HG03558 (cell line): ENCODE results near the gene DPYD.

Experiments used
- ATAC-seq: cut with Tn5 transposase; IDR thresholded peaks from one replicate; pipeline ENCODE4 v1.9.1; 2021; ENCODE audit warnings: moderate number of reproducible peaks; ENCODE audit not compliant: unreplicated experiment; ENCODE audit errors: extremely low read depth

The DPYD gene

DNA sequence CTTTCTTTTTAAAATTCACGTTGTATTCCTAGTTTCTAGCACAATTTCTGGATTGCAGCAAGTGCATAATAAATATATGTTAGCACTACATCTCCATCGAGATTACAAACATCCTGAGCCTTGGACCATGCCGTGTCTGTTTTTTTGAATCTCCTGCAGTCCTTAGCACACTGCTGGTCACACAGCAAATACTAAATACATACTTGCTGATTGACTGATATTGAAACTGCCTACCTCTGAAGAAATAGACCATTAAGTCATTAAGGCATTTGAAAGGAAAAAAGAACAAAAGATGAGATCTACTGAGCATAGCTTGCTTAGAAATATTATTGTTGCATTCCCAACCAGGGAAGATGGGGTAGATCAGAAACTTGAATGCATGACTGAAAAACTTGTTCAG lies 830.1 kb downstream of the DPYD start:
- no peak for ATAC-seq

DNA sequence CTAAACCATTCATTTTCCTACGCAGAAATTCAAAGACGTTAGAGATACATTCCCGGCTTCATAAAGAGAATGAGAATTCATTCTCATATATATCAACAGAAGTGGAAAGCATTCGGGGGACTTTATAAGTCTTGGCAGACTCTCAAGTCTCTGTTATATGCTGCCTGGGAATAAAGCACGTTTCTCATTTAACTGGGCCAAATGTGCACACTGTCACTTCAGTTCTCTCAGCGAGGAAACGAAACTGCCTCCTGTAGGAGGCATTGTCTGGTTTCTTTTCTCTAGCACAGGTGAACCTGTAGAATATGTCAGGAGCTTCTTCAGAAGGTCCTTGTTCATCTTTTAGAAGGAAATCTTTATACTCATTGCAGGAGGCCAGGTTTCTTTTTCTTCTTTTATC lies 831.7 kb downstream of the DPYD start:
- no peak for ATAC-seq

DNA sequence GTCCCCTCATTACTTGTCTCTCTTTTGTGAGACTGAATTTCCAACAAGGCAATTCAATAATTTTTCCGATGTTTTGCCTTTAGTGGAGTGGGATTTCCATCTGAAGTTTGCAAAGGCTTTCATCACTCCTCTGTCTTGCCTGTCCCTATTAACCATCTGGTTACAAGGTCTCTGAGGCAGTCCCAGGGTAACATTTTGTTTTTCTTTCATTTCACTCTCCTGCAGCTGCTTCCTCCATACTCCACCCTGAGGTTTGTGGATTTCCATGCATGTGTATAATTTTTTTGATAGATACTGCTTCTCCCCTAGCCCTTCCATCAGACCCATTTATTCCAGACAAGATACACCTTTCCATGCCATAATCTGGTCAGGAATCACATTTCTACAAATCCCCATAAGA lies 832.4 kb downstream of the DPYD start:
- no peak for ATAC-seq

DNA sequence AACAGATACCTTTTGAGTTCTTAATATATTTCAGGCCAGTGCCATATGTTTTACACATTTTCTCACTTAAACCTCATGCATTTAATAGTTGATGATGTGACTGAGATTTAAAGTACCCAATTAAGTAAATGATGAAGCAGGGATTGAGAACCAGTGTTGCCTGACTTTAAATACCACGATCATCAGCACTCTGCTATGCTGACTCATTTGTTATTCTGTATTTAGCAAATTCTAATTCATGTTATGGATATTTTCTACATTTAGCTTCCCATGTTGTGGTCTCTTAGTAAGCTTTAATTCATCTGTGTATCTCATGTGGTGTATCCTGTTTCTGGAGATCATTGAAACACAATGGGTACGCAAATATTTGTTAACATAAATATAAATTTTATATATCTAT lies 836.3 kb downstream of the DPYD start:
- no peak for ATAC-seq

DNA sequence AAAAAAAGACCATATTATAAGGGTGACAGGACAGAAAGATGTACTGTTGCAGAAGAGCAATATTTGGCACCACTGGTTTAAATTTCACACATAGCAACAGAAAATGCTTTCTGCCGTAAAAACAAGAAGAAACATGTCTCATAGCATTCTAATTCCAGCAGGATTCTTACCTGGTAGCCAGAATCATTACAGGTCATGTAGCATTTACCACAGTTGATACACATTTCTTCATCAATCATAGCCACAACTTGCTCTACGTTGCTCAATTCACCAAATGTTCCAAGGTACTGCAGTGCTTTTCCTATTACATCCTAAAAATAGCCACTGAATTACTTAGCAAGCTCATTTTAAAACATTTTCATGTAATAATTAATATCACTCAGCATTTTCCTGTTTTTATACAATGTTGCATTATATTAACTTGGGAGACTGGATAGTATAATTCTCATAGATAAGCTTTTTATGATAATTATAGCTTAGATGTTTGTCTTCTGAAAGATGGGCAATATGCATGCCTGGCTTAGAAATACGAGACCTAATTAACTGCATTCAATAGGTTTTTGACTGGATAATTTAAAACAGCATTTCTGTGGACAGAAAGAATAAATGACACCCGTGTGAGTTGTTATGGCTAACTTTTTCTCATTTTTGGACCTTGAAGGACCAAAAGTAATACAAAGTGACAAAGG lies 838.5 kb downstream of the DPYD start:
- ATAC-seq = no peak

DNA sequence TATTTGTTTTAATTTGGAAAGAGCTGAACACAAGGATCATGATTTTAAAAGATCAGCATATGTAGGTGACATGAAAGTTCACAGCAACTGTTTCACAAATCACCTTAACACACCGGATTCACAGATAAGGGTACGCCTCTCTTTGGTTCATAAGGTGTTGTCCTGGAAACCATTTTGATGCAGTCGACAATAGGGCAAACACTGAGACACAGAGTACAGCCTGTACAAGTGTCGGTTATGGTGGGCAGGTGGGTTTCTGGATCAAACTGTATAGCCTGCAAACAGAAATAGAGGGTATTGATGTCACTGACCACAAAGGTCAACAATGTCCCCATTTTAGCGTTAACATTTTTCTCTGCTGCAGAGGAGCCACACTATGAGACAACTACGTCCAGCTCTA lies 842.0 kb downstream of the DPYD start:
- ATAC-seq = no peak

DNA sequence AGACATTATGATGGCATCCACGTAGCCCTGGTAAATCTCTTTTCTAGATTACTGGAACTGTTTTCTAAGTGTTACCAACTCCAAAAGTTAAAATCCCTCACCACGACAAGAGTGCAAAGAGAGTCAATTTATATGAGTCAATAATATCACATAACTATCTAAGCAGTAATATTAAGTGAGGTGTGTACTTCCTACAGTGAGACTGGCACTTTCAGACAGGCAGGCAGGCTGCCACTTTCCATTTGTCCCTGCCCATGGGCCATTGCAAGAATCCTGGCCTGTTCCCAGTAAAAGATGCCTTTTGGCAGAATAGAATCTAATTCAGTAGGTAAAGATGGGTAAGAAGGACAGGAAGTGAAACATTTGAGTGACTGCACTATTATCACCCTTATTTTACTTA lies 843.6 kb downstream of the DPYD start:
- no peak for ATAC-seq

DNA sequence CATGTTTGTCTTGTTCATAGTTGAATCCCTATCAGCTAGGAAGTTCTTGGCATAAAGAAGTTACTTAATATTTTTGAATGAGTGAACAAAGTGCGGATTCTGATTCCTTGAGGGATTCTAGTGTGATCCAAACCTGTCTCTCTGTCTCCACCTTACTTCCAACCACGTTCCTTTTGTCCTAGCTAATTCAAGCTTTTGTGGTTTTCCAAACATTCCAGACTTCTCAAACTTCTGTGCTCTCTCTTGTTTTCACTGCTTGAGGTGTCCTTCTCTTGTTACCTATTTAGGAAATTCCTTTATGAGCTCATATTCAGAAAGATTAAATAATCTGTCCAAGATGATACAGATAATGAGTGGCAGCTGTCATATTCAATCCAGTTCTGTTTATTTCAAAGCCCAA lies 846.1 kb downstream of the DPYD start:
- no peak for ATAC-seq

DNA sequence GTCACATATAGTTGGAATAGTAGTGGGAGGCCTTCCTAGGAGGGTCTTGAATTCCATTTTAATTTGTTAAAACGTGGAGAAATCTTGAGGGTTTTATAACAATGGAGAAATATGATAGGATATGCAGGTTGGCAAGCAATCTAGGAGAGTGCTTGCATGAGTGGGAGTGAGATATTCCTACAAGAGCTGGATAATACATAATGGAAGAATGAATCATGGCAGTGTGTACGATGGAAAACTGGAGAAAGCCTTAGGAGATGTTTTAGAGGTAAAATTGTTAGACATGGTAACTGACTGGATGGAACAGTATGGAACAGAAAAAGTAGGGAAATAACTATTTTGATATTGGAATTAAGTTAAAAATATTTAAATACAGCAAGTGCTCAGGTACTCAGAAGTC lies 846.9 kb downstream of the DPYD start:
- ATAC-seq = no peak

DNA sequence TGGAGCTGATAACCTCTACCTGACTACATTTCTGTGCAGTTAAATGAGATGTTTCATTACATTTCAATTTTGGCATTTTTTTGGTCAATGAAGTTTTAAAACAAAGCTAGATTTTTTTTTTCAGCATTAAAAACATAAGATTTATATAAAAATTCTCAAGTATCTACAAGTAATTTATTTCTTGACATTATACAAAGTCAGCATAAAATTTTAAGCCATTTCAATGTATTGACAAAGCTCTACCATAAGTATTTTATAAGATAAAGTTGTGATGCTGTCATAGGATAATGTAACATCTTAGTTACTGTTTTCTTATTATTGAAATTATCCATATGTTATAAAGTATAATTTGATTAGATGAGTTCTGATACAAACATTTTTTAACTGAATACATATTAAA lies 847.7 kb downstream of the DPYD start:
- no peak for ATAC-seq

DNA sequence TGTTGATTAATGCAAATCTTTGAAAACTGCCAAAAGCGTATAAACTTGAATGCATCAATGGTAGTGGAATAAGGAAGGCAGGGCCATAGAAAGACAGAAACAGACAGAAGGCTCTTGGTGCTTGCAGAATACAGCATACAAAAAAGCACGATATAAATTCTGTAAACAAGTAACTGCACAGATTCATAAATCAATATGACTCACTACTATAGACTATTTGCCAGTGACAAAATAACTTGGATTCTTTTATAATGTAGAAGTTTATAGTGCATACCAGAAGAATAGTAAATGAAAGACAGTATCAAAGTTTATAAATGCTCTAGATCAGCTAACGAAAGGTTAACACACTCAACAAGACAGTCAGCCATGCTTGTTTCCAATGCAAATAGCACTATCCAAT lies 849.7 kb downstream of the DPYD start:
- no peak for ATAC-seq

DNA sequence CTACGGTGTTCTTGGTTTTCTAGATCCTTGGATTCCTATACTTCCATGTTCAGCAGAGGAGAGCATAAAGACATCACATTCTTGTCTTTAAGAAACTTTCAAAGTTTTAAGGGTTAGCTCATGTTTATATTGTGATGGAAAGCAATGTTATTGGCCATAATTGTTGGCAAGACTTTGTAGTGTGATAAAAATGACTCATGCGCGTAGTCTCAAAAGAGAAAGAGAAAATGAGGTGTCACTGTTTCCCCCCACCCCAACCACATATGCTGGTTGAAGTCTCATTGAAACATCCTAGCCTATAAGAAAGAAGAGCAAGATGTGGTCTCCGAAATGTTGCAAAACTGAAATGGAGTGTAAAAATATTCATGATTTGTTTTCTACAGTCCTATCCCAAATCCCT lies 850.5 kb downstream of the DPYD start:
- ATAC-seq = no peak

DNA sequence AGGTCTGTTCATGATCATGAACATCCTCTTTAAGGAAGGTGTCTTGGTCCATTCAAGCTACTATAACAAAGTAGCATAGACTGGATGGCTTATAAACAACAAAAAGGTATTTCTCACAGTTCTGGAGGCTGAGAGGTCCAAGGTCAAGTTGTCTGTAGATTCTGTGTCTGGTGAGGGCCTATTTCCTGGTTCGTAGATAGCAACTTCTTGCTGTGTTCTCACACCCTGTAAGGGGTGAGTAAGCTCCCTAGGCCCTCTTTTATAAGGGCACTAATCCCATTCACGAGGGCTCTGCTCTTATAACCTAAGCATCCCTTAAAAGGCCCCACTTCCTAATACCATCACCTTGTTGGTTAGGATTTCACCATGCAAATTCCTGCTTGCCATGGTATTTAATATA lies 851.5 kb downstream of the DPYD start:
- ATAC-seq = no peak

DNA sequence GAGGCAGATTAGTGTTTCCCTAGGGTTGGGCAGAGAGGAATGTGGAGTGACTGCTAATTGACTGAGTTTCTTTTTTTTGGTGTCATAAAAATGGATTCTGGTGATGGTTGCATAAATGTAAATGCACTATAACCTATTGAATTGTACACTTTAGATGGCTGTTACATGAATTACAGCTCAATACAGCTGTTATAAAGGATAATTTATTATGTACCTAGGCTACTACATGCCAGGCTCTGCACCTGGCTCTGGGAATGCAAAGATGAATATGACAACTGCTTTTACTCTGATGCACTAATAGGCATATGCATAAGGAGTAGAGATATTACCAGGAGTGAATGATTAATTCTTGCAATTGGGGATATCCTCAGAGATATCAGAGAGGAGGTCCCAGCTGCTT lies 854.0 kb downstream of the DPYD start:
- no peak for ATAC-seq

DNA sequence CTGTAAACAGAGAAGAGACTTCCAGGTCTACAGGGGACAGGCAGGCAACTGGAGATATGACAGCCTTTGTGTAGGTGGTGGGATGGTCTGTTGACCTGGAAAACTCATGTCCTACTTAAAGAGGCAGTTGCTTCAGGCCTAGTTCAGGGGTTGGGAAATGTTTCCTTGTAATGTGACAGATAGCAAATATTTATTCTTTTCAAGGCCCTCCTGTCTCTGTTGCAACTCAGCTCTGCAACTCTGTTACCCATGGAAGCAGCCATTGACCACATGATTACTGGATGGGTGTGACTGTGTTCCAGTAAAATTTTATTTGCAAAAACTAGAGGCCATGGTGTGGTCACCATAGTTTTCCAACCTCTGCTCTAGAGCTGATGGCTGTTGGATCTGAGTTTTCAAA lies 857.3 kb downstream of the DPYD start:
- ATAC-seq = no peak

DNA sequence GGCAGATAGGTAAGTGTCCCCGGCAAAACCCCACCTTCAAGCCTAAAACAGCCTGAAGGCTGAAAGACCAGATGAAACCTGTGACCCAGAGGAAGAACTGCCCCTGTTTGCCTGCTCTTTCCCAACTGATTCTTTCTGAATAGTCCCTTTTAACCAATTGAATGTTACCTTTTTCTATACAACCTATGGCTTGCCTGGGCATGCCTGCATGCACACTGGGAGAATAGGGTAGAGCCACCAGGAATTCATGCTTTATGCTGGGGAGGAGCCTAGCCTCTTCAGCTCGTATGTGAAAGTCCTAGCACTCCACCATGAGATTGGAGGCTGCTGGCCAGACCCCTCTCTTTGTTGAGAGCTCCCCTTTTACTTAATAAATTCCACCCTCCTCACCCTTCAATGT lies 859.2 kb downstream of the DPYD start:
- ATAC-seq = no peak

DNA sequence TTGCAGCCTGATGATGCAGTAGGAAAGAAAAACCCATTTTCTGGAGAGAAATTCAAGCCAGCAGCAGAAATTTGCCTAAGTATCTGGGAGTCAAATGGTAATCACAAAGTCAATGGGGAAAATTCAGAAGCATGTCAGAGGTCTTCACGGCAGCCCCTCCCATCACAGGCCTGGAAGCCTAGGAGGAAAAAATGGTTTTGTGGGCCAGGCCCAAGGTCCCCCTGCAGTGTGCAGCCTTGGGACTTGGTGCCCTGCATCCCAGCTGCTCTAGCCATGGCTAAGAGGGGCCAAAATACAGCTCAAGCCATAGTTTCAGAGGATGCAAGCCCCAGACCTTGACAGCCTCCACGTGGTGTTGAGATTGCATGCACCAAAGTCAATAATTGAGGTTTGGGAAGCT lies 864.4 kb downstream of the DPYD start:
- ATAC-seq = no peak

DNA sequence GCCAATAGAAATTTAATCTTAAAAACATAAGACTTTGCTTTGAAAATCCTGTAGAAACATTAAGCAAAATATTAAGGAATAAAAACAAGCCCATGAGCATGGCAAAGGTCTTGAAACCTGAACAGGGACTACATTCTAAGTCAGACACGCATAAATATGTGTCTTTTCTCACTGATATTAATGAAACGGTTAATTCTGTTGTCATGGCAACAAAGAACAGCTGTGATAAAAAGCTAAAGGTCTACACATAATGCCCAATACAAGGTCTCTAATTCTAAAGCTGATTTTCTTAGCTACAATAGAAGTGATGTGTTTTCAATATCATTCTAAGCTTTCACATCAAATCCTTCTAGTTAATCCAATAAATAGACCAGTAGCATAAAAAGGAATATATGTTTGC lies 867.6 kb downstream of the DPYD start:
- no peak for ATAC-seq

DNA sequence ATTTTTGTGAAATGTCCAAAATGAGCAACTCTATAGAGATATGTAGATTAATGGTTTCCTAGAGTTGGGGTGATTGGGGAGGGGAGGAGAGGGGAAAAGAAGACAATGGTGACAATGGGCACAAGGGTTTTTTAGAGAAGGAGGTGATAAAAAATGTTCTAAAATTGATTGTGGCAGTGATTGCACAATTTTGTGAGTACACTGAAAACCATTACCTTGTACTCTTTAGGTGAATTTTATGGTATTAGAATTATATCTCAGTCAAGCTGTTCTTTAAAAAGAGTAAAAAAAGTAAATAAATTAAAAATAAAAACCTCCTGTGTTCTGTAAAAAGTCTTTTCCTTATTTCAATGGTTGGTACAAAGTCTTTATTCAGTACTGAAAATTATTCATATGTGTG lies 869.0 kb downstream of the DPYD start:
- ATAC-seq = no peak

DNA sequence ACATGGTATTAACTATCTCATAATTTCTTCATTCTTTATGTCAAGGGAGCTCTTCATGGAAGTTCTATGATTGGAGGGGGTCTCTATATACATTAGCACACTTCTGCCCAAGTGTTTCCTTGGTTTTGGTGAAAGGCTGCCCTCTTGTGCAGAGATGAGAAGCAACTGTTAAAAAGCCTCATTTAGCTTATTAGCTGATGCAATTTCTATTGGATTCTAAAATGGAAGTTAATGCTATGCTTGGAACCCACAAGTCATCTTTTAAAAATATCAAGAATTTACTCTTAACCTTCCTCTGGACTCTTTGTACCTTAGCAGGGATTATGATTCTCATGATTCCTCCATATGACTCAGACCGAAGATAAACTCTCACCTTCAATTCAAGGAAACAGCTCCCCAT lies 870.3 kb downstream of the DPYD start:
- no peak for ATAC-seq

DNA sequence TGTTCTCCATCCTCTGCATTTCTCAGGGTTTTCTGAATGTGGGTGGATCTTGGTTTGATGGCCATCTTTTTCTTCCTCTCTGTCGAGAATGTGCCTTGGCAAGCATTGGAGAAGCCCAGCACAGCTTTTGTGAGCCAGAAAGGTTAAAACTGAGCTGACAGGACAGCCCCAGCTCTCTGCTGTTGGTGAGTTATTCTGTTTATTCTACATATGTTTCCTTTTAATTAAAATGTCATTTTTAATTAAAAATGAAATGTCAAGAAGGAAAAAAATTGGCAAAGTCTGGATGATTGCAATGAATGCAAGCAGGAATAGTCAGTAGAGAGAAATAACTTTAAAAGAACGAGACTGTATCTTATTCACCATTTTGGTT lies 873.4 kb downstream of the DPYD start:
- no peak for ATAC-seq

DNA sequence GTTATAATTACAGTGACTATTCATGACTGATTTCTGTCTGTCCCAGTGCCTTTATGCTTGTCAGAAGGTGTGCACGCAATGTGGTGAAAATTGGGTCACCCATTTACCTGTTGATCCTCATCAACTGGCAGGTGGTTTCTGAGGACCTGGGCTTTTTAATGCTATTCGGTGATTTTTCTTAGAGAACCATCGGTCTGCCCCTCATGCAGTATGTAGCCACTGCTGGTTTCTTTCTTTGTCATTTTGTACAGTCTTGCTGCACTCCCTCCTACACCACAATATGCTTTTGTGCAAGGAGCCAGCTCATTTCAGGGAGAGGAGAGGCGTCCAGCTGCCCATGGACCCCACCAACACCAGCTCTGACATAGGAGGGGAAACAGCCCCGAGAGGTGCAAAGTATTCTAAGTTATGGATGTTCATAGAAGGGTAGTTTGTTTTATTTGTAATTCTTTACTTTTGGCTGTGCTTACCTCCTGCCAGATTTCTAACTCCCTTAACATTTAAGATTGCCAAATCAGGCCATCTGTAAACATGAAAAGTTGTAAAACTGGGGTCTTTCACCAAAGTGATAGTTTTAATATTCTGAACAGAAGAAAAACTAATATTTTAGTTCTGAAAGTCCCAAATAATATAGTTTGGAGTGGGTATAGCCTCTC lies 873.9 kb downstream of the DPYD start:
- ATAC-seq = no peak
